IPS-NIHi11 (cell line): ENCODE measurements around the gene ZNF611.
"Not testable (repeated sequence)": the region's sequence is repeated elsewhere in the genome, so short reads cannot be mapped to it uniquely, and the experiment has no call there.

Source experiments
- DNase-seq: peaks from one replicate; pipeline ENCODE4 v3.0.0; 2012; ENCODE audit warnings: mixed read lengths, low spot score

Gene ZNF611

DNA sequence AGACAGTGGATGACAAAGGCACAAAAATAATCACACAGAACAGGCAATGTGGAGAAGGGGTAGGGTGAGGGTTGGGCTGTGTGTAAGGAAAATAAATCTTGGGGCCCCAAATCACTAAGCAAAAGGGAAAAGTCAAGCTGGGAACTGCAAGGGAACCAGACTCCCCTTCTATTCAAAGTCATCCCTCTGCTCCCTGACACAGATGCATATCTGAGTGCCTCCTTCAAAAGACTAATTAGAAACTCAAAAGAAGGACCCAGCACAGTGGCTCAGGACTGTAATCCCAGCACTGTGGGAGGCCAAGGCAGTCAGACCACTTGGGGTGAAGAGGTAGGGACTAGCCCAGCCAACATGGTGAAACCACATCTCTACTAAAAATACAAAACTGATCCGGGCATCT lies 18.3 kb downstream of the ZNF611 start:
- peak; percentile 11 for DNase-seq

- DNase-seq = not testable (repeated sequence)
Measured at GRCh38 chr19:52715902-52716301, 18.9 kb downstream of the ZNF611 start.

DNA sequence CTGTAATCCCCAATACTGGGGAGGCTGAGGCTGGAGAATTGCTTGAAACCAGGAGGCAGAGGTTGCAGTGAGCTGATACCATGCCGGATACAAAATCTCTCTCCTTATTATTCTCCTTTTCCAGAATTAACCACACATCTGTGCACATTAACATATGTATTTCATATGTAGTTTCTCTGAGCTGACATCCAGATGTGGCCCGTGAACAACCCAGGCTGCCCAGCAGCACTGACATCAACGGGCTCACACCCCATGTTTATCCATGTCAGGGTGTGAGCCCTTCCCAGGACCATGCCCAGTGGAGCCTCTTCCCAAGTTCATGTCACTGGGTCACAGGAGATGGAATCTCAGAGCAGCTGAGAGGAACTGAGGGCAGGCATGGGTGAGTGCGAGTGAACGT lies 19.5 kb downstream of the ZNF611 start:
- DNase-seq = not testable (repeated sequence)

GRCh38 chr19:52713051-52713450 lies 21.8 kb downstream of the ZNF611 start:
- DNase-seq = not testable (repeated sequence)

DNA sequence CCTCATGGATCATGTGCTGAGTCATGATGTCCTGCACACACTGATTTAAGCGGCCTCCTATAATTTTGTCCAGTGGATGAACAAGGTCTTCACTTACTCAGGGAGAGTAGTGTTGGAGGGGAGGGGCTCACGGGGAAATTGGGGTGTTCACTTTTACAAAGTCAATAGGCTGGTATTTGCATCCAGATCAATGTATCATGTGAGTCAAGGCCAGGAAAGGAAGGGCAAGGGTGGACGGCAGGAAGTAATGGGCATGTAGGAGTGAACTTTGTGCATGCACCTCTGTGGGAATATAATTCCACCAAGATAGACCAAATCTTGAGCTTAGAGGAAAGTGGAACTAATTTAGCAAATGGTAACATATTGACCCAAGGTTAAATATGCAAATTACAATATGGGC lies 23.2 kb downstream of the ZNF611 start:
- not testable (repeated sequence) for DNase-seq

DNA sequence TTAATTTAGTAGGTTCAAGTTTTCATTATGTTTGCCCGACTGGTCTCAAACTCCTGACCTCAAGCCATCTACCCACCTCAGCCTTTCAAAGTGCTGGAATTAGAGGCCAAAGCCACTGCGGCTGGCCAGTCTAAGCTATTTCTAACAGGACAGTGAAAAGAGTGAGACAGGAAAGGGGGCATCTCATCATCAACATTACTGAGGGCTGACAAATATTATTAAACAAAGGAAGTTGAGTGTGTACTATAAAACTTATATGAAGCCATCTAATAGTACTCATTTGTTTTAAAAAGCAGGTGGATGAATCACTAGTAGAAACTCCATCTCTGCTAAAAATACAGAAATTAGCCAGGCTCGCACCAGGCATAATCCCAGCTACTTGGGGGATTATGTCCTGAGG lies 24.3 kb downstream of the ZNF611 start:
- no peak for DNase-seq

- DNase-seq = not testable (repeated sequence)
Measured at GRCh38 chr19:52705615-52706014, 29.2 kb downstream of the ZNF611 start.

GRCh38 chr19:52703917-52704316 lies 30.9 kb downstream of the ZNF611 start:
- DNase-seq = no peak

GRCh38 chr19:52700673-52701072 lies 34.2 kb downstream of the ZNF611 start:
- no peak for DNase-seq

DNA sequence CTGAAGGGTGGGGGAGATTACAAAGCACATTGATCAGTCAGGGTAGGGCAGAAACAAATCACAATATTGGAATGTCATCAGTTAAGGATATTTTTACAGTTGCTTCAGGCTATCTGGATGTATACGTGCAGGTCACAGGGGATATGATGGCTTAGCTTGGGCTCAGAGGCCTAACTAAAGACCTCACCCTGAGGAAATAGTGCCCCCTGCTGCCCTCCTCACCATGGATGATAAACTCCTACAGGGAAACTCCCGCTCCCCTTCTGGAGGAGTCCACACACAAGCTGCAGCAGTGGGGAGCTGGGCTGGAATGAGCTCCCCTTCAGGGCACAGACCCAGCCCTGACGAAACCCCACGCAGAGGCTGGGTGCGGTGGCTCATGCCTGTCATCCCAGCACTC lies 35.3 kb downstream of the ZNF611 start:
- DNase-seq = not testable (repeated sequence)

GRCh38 chr19:52695996-52696395 lies 38.8 kb downstream of the ZNF611 start:
- DNase-seq = peak; percentile 12

DNA sequence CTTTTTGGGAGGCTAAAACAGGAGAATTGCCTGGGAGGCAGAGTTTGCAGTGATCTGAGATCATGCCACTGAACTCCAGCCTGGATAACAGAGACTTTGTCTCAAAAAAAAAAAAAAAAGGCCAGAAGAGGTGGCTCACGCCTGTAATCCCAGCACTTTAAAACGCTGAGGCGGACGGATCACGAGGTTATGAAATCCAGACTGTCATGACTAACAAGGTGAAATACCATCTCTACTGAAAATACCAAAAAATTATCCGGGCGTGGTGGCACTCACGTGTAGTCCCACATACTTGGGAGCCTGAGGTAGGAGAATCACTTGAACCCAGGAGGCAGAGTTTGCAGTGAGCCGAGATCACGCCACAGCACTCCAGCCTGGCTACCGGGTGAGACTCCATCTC lies 39.9 kb downstream of the ZNF611 start:
- DNase-seq = no peak

- DNase-seq = not testable (repeated sequence)
Measured at GRCh38 chr19:52694281-52694680, 40.6 kb downstream of the ZNF611 start.

- no peak for DNase-seq
Measured at GRCh38 chr19:52692431-52693008, 42.3 kb downstream of the ZNF611 start.

DNA sequence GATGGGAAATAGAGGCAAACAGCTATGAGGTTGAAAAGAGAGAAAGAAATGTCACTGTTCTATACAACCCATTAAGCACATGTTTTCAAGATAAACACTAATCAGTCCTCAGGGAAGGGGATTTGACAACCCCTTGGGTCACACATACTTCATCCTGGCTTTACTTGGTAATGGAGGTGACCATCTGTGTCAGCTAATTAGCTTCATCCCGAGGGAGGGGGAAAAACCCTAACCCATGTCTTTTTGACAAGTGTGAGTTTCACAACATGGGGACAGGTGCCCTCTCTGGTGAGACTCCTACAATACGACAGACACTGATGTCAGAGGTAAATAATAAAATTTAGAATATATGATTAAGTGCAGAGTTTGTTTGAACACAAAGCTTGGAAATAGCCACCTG lies 43.1 kb downstream of the ZNF611 start:
- DNase-seq = no peak

GRCh38 chr19:52691215-52691610 lies 43.6 kb downstream of the ZNF611 start:
- no peak for DNase-seq

DNA sequence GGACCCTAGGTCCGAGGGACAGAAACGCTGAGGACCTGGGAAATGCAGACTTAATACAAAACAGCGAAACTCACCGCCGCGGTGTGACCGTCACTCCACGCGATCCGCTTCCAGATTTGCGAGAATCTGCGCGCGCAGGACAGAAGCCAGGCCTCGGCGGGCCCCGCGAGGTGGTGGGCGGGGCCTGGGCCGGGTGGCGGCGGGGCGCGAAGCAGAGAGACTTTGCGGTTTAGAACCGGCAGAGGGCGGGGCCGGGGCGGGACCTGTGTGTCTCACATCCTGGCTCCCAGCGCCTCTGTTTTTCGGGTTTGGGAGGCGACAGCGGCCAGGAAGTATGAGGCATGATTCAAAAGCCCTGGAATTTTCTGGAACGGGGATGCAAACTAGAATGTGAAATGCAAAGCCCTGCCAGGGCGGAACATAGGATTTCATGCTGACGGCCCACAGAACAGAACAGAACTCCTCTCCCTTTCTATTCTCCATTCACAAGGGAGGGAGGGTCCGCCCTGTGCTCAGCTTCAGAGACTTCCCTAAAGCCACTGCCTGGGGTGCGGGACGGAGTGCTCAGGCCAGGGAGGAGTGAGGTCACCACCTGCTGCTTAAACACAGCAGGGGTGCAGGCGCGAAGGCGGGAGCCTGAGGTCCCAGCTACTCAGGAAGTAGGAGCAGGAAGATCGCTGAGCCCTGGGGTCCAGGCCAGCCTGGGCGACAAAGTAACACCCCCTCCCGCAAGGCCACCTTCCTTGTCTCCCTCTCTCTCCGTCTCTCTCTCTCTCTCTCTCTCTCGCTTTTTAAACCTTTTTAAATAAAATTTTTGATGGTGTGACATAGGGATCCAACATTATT lies 44.3 kb downstream of the ZNF611 start:
- peak; percentile 93 for DNase-seq

GRCh38 chr19:52689843-52690368 lies 44.9 kb downstream of the ZNF611 start:
- DNase-seq = peak; percentile 31

- DNase-seq = not testable (repeated sequence)
Measured at GRCh38 chr19:52688925-52689796, 45.7 kb downstream of the ZNF611 start.

DNA sequence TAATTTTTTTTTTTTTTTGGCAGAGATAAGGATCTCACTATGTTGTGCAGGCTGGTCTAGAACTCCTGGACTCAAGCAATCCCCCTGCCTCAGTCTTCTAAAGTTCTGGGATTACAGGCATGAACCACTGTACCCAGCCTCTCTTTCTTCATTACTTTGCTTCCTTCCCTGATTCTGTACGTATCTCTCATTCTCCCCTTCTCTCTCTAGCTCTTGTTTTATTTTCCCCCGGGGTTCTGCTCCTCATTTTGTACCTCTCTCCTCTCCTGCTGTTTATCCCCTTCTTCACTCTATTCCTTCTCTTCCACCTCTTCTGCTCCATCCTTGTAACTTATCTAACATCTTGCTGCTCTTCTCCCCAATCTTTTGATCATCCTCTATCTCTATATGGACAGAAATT lies 46.5 kb downstream of the ZNF611 start:
- no peak for DNase-seq

DNA sequence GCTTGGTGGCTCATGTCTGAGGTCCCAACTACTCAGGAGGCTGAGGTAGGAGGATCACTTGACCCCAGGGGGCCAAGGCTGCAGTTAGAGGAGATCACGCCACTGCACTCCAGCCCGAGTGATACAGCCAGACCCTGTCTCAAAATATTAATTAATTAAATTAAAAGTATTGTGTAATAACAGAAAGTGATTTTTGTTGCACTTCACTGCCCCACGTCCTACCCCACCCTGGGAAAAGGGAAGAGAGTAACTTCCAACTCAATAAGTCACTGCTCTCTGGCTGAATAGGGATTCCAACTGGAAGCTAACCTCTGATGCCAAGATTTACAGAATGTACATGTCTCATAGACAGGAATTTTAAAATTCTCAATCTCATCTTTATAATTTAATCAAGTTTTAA lies 47.2 kb downstream of the ZNF611 start:
- DNase-seq = no peak

DNA sequence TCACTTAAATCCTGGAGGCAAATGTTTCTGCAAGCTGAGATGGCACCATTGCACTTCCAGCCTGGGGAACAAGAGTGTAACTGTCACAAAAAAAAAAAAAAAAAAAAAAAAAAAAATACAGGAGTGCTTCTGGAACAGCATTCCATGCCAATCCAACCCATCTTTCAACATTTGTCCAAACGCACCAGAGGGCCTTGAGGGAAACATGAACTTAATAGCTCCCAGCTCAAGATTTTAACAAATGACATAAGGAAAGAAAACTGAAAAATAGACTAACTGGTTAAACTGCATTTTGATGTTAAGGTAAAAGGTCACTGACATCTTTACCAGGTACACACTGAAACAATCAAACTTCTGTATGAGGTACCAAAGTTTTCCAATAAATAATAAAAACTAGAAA lies 49.0 kb downstream of the ZNF611 start:
- DNase-seq = no peak
